ENCODE results near the gene SPATA17. TPM values are rescaled to one million over a fixed set of nuclear protein-coding genes. Genes with fewer than 3 reads are reported as not detected.
A peak's percentile ranks its signal among the peaks of the same experiment; 100 is the strongest.

Gene SPATA17
- total and polyA plus RNA-seq, 2 of the 13 experiments (the other 11 are each of a cell fraction or from before 2014, with no cell fraction given): 0.48 to 1.7 TPM

DNA sequence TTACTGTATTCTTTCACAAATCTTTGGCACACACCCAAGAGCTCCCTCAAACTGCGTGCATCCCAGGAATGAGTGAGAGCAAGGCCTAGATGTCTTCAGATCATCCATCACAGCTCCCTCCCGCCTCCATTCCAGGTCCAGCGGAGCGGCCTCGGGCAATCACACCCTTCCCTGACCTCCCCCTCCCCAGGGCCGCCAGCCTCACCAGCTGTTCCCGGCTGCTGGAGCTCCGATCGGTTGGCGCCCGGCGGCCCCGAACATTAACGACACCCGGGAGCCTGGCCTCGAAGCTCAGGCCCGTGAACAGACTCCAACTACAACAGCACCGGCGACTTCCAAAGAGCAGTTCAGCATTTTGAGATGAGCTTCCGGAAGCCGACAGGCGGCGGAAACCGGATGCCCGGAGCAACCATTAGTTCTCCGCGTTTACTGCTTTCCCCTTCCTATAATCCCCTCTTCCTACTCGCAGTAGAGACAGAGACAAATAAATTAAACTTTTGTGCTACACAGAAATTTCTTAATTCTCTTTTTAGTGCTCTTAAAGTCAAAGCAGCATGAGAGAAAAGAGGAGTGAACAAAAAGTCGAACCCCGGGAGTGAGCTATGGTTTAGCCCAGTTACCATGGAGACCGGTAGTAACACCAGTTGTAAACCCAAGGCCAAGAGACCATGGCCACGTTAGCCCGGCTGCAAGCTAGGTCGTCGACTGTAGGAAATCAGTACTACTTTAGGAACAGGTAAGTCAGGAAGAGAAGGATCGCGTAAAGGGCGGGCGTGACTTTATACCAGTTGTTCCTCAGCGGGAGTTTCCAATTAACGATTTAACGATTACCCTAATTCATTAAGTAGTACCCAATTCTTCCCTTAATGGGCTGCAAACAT, at the start of gene SPATA17, which contains the start of gene GPATCH2 (continued):
- TF ChIP-seq, protein P1, sequence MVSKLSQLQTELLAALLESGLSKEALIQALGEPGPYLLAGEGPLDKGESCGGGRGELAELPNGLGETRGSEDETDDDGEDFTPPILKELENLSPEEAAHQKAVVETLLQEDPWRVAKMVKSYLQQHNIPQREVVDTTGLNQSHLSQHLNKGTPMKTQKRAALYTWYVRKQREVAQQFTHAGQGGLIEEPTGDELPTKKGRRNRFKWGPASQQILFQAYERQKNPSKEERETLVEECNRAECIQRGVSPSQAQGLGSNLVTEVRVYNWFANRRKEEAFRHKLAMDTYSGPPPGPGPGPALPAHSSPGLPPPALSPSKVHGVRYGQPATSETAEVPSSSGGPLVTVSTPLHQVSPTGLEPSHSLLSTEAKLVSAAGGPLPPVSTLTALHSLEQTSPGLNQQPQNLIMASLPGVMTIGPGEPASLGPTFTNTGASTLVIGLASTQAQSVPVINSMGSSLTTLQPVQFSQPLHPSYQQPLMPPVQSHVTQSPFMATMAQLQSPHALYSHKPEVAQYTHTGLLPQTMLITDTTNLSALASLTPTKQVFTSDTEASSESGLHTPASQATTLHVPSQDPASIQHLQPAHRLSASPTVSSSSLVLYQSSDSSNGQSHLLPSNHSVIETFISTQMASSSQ (IDR thresholded peaks at IDR 0.05; ENCODE audit: low read depth): 0 out of 2 replicates have a peak, but pooled peaks have one; percentile 16
- TF ChIP-seq, protein P1 (CRISPR knock-in tag; IDR thresholded peaks at IDR 0.05; ENCODE audit: borderline replicate concordance): no peak; the same call in 1 of the 2 replicates
- TF ChIP-seq FOXA1 (IDR thresholded peaks at IDR 0.05) (no peak), FOXA1 (CRISPR knock-in tag; IDR thresholded peaks at IDR 0.05) (no peak), PCBP2 (optimal IDR thresholded peaks at IDR 0.05; ENCODE audit: low read depth, low read length, poor library complexity, severe bottlenecking) (no peak), GZF1 (CRISPR knock-in tag; IDR thresholded peaks at IDR 0.05) (no peak), ZNF34 (CRISPR knock-in tag; IDR thresholded peaks at IDR 0.05; ENCODE audit: borderline replicate concordance) (no peak), ZNF317 (CRISPR knock-in tag; IDR thresholded peaks at IDR 0.05) (peak; percentile 83), ZNF251 (CRISPR knock-in tag; IDR thresholded peaks at IDR 0.05) (no peak), ZNF124 (CRISPR knock-in tag; IDR thresholded peaks at IDR 0.05) (no peak), CBX1 (IDR thresholded peaks at IDR 0.05; ENCODE audit: low read depth) (no peak), ZNF230 (CRISPR knock-in tag; IDR thresholded peaks at IDR 0.05) (peak; percentile 74; the same call in 1 of the 2 replicates), NCOR1 (IDR thresholded peaks at IDR 0.05; ENCODE audit: borderline replicate concordance, low read length) (no peak), MLLT10 (CRISPR knock-in tag; IDR thresholded peaks at IDR 0.05) (no peak), ZNF143 (CRISPR knock-in tag; IDR thresholded peaks at IDR 0.05) (no peak), CREM (IDR thresholded peaks at IDR 0.05) (peak; percentile 39; the same call in 1 of the 2 replicates), CREM (CRISPR knock-in tag; IDR thresholded peaks at IDR 0.05) (no peak), HNF4G (IDR thresholded peaks at IDR 0.05; ENCODE audit: borderline replicate concordance, low read depth, low read length) (no peak), HNF4G (CRISPR knock-in tag; IDR thresholded peaks at IDR 0.05; ENCODE audit: borderline replicate concordance, low read depth) (no peak), ZNF281 (CRISPR knock-in tag; IDR thresholded peaks at IDR 0.05; ENCODE audit: borderline replicate concordance) (no peak; the same call in 1 of the 2 replicates)

Data from HepG2 (cell line).